DMS79 (cell line): ENCODE measurements around the gene VMO1.
A peak's percentile ranks its signal among the peaks of the same experiment; 100 is the strongest.
"Not testable (repeated sequence)": the region's sequence is repeated elsewhere in the genome, so short reads cannot be mapped to it uniquely, and the experiment has no call there.

Source experiments
- DNase-seq: peaks from one replicate; lab custom pipeline; 2025; lab: John Stamatoyannopoulos, UW

Gene VMO1, protein sequence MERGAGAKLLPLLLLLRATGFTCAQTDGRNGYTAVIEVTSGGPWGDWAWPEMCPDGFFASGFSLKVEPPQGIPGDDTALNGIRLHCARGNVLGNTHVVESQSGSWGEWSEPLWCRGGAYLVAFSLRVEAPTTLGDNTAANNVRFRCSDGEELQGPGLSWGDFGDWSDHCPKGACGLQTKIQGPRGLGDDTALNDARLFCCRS

DNA sequence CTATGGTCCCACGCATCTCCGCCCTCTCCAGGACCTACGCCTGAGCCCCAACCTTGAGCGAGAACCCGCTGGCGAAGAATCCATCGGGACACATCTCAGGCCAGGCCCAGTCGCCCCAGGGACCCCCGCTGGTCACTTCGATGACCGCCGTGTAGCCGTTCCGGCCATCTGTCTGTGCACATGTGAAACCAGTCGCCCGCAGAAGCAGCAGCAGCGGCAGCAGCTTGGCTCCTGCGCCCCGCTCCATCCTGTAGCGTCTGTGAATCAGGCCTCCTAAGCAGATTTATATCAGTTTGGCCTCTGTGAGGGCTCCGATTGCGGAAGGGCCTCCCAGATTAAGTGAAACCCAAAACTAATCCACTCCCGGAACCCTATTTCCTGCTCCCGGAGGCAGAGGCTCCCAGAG lies at the start of gene VMO1:
Gene VMO1 (minus strand): TSS at position 259 of the 406 bp plus-strand sequence. CDS start 12 bp downstream, at position 247.
- no peak for DNase-seq

DNA sequence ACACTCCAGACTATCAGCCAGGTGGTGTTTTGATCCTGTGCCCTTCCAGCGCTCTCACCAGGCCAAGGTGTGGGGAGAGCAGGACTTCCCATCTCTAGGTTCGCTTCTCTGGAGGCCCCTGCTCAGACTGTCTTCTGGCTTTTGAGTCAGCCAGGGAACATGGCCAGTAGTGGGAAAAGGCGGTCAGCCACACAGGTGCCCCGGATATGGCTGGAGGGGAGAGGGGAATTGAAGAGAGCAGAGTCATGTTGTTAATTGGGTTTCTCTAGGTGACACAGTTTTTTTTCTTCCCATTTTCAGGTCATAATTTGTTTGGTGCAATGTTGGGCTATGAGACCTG lies 48.5 kb upstream of the VMO1 start:
- no peak for DNase-seq

DNA sequence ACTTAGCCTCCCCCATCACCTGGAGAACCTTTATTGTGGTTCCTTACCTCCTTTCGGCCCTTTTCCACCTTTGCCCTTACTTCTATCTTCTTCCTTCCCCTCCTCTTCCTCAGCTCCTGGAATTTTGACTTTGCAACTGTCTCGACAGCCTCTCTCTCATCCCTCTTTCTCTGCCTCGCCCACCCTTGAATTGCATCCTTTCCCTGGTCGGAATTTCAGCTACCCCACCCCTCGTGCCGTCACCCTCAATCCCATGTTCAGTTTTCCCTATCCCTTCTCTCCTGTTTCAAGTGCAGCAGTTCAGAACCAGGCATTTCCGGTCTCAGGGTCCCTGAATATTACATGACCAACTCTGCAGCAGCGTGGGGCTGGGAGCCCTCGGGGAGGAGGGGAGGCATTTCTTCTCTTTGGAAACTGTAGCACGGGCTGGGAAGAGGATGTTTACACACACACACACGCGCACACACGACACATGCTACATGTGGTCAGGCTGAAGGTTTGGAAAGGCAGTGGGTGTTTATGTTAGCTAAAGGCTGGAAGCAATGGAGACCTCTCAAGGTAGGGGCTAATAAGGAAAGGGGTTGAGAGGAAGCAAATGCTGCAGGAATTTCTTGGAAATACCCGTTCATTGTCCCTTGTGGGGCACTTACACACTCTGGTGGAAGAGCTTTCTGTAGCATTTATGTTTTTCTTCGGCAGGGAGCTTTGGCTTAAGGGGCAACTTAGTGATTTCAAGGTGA lies 47.9 kb upstream of the VMO1 start:
- DNase-seq: peak; percentile 6

DNA sequence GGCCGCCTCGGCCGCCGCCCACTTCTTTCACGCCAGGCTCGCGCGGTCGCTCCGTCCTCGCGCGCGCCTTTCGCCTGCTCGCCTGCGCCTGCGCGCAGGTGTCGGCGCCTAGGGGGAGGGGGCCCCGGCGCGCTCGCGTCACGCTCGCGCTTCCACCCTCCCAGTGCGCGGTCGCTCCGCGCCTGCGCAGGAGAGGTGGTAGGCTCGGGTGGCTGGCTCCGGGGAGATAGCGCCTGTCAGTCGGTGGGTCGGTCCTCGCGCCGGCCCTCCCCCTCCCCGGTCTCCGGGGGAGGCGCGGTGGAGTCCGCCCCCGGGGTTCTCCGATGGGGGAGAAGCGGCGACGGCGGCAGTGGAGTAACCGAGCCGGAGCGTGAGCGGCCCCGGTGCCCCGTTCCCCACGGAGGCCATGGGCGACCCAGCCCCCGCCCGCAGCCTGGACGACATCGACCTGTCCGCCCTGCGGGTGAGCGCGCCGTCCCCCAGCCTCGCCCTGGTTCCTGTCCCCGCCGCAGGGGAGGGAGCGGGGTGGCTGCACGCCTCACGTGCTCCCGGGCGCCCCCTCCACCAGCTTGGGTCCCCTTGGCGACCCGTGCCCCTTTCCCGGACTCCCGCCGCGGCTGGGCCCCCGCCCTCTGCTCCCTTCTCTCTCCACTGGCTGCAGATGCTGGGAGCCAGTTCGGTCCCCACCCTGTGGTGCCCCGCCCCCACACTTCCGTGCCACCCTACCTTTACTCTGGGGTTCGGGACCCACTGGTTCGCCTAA lies 47.2 kb upstream of the VMO1 start, which contains the start of gene MINK1:
Gene MINK1 (plus strand): TSS at position 163 of the 763 bp plus-strand sequence. CDS start 244 bp downstream, at position 407.
- DNase-seq: peak; percentile 74

DNA sequence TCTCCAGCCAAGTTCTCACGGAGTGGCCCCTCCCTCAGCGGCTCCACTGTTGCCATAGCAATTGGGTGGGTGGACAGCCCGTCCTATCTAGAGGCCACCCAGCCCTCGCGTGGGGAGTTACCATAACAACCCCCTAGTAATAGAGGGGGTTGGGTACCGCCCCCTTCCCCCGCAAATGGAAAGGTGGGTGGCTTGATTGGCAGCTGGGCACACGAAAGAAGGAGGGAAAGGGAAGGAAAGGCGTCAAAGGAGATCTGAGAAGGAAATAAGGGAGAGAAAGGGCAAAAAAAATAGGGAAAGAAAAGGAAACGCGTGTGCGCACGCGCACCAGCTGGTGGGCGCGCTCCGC lies 46.6 kb upstream of the VMO1 start:
- not testable (repeated sequence) for DNase-seq

DNA sequence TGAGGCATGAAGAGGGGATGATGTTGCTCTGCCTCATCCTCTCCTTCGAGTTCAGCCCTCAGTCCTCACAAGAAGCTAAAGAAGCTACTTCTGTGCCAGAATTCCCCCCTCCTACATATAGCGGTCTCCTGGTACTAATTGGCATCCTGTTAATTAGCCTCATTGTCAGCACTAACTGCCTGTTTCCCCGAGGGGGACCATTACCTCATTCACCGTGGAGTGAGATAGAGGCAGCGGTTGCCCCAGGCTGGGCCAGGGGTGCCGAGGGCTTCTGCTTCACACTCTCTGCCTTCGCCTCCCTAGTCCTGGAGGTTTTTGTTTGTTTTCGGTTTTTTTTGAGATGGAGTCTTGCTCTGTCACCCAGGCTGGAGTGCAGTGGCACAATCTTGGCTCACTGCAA lies 41.2 kb upstream of the VMO1 start:
- DNase-seq: no peak

DNA sequence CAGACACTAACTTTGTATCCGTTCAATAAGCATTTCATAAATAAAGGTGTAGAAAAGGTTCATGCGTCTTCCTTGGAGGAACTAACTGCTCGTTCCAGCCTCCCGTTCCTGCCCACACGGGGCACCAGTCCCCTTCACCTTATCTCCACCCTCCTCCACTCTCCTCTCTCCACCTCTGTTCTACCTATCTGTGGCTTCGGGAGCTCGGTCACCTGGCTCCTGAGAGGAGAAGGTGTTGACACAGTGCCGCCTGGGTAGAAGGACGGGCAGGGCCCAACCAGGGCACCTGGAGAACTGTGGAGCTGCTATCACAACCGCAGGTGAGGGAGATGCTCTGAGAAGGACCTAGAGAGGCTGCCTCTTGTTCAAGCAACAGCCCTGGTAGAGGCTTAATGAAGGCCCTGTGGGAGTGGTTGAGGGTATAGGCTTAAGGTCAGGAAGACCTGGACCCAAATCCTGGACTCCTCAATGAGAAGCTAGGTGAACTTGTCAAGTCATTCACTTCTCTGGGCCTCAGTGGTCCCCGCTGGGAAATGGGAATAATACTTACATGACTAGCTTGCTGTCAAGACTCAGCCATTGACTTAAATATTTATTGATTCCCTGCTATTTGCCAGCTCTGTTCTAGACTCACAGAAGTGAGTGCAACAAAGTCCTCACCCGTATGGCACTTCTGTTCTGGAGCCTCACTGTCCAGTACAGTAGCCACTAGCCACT lies 37.4 kb upstream of the VMO1 start:
- peak; percentile 31 for DNase-seq

DNA sequence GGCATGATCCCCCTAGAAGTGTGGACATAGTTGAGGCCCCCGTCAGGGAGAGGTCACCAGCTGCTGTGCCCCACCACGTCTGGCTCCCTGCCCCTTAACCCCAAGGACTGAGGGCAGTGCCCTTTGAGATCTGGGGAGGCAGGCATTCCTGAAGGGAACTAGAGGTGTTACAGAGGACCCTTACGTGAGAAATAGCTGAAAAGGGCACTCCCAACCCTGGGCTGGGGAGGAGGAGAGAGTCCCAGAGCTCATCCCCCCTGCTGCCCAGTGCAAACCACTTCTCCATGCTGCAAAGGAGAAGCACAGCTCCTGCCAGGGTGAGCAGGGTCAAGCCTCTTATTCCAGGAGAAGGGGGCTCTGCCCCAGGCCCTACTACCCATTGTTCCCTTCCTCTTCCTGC lies 36.7 kb upstream of the VMO1 start:
- DNase-seq: no peak

DNA sequence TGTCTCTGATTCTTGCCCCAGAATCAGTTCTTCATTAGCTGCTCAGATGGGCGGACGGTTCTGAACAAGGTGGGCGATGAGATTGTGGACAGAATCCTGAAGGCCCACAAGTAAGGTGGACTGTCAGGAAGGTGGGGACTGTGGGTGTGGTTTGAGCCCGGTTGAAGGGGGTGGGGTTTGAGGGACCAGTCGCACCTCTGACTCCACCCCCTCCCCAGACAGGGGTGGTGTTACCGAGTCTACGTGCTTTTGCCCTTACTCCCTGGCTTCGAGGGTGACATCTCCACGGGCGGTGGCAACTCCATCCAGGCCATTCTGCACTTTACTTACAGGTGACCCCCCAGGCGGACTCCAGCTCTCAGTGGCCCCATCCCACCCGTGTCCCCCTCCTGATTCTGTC lies 32.1 kb upstream of the VMO1 start:
- DNase-seq: no peak

DNA sequence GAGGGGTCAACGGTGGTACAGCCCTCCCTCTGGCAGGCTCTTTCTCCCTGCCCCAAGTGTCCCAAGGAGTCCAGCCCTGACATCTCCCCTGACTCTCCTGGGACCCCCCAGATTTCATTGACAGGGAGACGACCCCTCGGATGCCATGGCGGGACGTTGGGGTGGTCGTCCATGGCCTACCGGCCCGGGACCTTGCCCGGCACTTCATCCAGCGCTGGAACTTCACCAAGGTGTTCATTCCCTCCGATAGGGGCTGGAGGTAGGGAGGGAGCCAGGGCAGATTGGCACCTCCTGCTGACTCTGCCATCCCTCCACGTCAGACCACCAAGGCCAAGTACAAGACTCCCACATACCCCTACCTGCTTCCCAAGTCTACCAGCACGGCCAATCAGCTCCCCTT lies 30.7 kb upstream of the VMO1 start:
- no peak for DNase-seq

DNA sequence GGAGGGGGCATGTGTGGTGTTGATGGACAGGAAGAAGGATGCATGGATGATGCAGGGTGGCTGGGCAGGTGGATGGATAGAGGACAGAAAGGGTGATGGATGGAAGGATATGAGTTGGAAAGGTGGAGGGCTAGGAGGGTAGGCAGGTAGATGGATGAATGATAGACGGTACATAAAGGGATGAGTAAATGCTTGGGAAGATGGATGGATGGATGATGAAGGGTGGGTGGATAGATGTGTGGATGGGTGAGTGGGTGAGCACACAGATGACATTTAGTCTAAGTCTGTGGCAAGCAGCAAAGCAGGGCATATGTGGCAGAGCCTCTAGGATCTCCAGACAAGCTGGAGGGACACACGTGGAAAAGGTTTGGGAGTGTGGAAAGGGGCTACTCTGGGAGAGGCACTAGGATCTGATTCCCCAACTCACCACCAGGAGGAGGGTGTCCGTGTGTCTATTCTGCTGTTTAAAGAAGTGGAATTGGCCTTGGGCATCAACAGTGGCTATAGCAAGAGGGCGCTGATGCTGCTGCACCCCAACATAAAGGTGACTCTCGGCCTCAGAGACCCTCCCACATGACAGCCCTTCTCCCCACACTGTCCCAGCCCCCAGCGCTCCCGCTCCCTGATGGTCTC lies 29.0 kb upstream of the VMO1 start:
- no peak for DNase-seq

DNA sequence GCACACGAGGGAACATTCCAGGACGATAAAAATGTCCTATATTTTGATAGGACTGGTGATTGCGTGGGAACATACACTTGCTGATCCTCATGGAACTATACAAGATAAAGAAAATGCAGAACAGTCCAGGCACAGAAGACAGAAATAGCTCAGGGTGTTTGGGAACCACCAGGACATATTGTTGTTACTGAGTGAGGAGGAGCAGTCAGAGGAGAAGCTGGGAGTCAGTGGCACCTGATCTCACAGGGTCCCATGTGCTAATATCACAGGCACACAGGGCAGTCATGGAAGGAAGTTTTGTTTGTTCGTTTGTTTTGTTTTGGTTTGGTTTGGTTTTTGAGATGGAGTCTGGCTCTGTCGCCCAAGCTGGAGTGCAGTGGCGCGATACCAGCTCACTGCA lies 26.5 kb upstream of the VMO1 start:
- no peak for DNase-seq

DNA sequence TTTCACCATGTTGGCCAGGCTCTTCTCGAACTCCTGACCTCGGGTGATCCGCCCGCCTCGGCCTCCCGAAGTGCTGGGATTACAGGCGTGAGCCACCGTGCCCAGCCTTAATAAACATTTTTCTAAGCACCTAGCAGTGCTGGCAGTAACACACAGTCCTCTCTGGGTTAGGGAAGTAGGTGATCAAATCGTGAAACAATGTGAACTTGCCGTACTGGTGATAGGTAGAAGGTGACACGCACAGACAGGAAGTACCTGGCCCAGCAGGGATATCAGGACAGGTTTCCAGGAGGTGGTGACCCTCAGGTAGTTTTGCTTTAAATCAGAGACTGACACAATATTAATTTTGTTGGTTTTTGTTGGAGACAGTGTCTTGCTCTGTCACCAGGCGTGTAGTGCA lies 25.3 kb upstream of the VMO1 start:
- no peak for DNase-seq

DNA sequence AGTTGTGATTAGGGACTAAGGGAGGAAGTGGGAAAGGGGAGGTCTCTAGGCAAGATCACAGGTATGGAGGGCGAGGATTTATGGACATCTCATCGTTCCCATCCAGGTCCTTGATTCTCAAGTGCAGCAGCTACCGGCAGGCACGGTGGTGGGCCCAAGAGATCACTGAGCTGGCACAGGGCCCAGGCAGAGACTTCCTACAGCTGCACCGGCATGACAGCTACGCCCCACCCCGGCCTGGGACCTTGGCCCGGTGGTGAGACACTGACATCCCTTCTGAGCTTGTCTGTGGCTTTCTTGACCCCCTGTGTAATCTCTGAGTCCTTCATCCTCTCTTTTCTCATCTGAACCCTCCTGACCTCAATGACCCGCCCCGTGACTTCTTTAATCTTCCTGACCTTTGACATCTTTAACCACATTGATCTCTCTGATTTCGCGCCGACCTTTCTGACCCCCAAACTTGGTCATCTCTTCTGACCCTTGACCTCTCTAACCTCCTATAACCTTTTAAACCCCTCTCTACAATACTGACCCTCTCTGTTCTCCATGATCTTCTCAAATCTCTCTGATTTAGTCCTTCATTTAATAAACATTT lies 24.6 kb upstream of the VMO1 start:
- DNase-seq: no peak

DNA sequence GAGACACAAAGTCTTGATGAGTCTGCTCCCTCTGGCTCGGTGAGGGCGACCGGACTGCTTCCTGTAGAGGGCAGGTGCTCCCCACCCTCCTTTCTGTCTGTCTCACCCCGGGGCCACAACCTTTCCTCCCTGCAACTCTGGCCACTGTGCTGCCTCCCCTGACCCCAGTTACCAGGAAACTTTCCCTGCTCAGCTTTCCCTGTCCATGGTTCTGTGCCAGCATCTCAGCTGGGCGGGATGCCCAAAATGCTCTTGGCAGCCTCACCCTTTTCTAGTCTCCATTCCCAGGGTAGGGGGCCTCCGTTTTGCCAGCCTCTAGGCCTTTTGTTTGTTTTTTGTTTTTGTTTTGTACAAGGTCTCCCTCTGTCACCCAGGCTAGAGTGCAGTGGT lies 22.2 kb upstream of the VMO1 start:
- DNase-seq: no peak

DNA sequence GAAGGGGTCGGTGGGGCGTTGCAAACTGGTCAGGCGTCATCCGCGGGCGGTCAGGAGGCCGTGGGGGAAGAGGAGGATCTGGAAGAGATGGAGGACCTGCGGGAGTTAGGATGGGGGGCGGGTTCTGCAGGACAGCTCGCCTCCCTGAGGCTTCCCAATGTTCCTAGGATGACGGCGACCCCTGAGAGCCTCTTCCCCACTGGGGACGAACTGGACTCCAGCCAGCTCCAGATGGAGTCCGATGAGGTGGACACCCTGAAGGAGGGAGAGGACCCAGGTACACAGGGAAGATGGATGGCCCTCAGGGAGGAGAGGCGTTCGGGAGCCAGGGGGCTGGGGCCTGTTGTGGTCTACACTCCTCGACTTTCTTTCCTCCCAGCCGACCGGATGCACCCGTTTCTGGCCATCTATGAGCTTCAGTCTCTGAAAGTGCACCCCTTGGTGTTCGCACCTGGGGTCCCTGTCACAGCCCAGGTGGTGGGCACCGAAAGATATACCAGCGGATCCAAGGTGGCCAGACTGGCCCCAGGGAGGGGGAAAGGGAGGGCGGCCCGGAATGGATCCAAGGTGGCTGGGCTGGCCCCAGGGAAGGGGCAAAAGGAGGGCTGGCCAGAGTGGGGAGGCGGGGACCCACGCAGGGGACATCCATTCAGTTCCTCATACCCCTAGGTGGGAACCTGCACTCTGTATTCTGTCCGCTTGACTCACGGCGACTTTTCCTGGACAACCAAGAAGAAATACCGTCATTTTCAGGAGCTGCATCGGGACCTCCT lies 21.6 kb upstream of the VMO1 start:
- DNase-seq: no peak

DNA sequence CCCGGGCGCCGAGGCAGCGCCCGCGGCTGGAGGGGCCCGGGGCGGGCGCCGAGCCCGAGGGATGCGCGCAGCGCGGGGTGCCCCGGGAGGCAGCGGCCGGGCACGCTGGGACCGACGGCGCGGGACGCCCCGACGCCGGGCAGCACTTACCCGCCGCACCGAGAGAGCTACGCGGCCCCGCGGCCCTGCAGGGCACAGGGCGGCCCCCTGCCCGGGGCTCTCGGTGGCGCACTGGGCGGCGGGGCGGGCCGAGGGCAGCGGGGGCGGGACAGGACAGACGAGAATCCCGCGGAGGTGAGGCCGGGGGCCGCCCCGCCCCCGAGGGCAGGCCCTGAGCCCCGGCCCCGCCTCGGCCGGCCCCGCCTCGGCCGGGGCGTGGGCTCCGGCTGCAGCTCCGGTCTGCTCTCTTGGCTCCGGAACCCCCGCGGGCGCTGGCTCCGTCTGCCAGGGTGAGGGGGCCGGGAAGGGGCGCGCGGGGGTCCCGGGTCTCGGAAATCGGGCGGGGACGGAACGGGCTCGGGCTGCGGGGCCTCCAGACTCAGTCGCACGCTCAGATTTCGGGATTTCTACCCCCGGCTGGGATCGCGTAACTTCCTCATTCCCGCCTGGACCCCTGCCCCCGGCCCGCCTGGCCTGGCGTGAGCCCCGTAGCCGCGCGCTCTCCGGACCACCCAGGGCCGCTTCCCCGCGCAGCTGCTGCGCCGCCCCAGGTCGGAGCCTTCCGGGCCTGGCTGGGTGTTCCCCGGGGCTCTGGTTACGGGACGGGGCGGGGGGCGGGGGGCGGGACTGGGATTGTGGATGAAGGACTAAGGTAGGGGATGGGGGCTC lies 20.8 kb upstream of the VMO1 start, which contains the start of gene PLD2:
Gene PLD2 (plus strand): TSS at position 376 of the 828 bp plus-strand sequence. CDS start 621 bp downstream, outside the sequence.
- DNase-seq: peak; percentile 56

DNA sequence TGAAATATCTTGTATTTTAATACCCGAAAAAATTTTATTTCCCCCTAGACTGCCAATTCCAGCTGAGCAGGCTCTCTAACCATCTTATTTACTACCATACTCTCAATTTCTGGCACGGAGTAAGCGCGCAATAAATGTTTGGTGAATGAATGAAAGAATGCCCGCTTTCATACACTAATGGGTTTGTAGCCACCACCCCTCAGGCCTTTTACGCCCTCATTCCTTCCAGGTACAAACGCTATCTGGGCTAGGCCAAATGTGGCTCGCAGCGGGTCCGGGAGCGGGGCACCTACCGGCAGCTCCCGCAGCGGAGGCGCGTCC lies 20.3 kb upstream of the VMO1 start:
- peak; percentile 40 for DNase-seq

DNA sequence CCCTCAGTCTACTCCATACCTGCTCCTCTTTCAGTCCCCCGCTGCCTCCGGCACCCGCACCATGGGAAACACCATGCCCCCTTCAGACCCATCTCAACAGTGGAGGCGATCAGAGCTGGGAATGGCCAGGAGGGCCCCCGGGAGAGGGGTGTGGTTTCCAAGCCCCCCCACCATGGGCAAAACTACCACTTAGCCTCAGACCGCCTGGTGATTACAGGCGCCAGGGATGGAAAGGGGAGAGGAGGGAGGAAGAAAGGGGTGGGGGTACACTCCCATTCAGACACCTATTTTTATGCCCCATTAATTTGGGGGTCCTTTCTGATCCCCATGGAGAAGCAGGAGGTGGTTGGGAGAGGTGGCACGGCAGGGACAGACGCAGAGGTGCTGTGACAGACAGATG lies 16.1 kb upstream of the VMO1 start, which contains the start of gene C17orf114:
Gene C17orf114 (minus strand): TSS at position 101 of the 400 bp plus-strand sequence.
- DNase-seq: no peak
